NCI-H524 treated with DMSO at 0.1 percent for 48 hours (cell line): ENCODE measurements around the gene MID1IP1.

ENCODE experiments used
- DNase-seq: peaks from one replicate; lab custom pipeline; 2025; lab: John Stamatoyannopoulos, UW

MID1IP1 gene

GRCh38 chrX:38800981-38801845 is at the start of gene MID1IP1:
Gene MID1IP1, plus strand, starts transcription at chrX:38801459. Its CDS starts 3,488 bp downstream, at chrX:38804947.
- DNase-seq: peak; percentile 78

GRCh38 chrX:38754102-38754790 is 47.0 kb upstream of the MID1IP1 start:
- peak; percentile 43 for DNase-seq

GRCh38 chrX:38754818-38755718 is 46.2 kb upstream of the MID1IP1 start:
- no peak for DNase-seq

GRCh38 chrX:38760883-38761282 is 40.4 kb upstream of the MID1IP1 start:
- no peak for DNase-seq

- DNase-seq: peak; percentile 36
These were observed 33.2 kb upstream of the MID1IP1 start for GRCh38 chrX:38768079-38768478.

- DNase-seq: no peak
These were observed 31.1 kb upstream of the MID1IP1 start for GRCh38 chrX:38770152-38770551.

GRCh38 chrX:38774249-38774648 is 27.0 kb upstream of the MID1IP1 start:
- no peak for DNase-seq

- no peak for DNase-seq
These were observed 4.3 kb upstream of the MID1IP1 start for GRCh38 chrX:38796946-38797345.

GRCh38 chrX:38798956-38799355 is 2.3 kb upstream of the MID1IP1 start:
- no peak for DNase-seq

GRCh38 chrX:38799995-38800580 is 1.2 kb upstream of the MID1IP1 start:
- DNase-seq: no peak

GRCh38 chrX:38803243-38803587 is 2.0 kb downstream of the MID1IP1 start:
- peak; percentile 48 for DNase-seq

- DNase-seq: peak; percentile 62
These were observed 2.6 kb downstream of the MID1IP1 start for GRCh38 chrX:38803588-38804431.

- no peak for DNase-seq
These were observed 3.1 kb downstream of the MID1IP1 start for GRCh38 chrX:38804432-38804681.

GRCh38 chrX:38804682-38805431 is 3.6 kb downstream of the MID1IP1 start:
- DNase-seq: no peak

- no peak for DNase-seq
These were observed 4.5 kb downstream of the MID1IP1 start for GRCh38 chrX:38805432-38806389.

- DNase-seq: no peak
These were observed 5.8 kb downstream of the MID1IP1 start for GRCh38 chrX:38806875-38807621.

- DNase-seq: no peak
These were observed 6.6 kb downstream of the MID1IP1 start for GRCh38 chrX:38807873-38808272.

- DNase-seq: no peak
These were observed 10.4 kb downstream of the MID1IP1 start for GRCh38 chrX:38811515-38812243.
